GM12872 (cell line): ENCODE measurements around the gene IMMP2L.

Experiments used
- CTCF ChIP-seq: IDR thresholded peaks from 3 replicates; pipeline ENCODE4 v1.5.1; 2011; ENCODE audit warnings: low read depth, mild to moderate bottlenecking, low read length, moderate library complexity; ENCODE audit not compliant: insufficient read depth

IMMP2L gene

GRCh38 chr7:111085356-111085755 lies 476.9 kb downstream of the IMMP2L start:
- TF ChIP-seq CTCF = no peak

DNA sequence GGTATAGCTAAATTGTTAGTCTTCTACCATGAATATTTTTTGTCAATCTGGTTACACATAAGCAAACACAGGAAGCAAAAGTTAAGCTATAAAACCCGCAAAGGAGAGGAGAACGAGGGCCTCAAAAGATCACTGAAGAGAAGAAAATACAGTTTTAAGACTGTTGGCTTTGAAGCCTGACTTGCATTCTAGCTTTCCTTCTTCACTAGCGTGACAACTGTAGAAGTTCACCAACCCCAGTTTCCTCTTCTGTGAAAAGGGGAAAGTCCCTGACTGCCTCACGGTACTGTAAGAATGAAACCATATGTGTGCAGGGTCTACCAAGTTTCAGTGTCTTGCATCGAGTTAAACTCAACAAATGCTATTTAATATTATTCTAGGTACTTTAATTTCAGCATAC lies 478.9 kb downstream of the IMMP2L start:
- no peak for TF ChIP-seq CTCF

DNA sequence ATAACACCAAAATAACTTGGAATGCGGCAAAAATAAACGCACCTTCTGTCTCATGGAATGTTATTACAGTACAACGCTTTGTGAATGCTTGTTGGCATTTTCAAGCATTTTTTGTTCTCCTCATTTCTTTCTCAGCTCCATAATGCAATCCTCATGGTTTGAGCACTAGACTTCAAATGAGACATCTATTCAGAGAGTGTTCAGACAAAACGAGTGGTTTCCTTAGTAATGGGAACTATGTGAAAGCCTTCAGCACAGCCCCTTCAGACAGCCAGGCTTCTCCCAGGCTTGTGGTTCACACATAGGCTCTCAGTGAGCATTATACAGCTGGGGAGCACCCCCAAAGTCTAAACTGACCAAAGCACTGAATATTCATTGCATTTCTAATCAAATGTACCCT lies 479.9 kb downstream of the IMMP2L start:
- TF ChIP-seq CTCF = no peak

DNA sequence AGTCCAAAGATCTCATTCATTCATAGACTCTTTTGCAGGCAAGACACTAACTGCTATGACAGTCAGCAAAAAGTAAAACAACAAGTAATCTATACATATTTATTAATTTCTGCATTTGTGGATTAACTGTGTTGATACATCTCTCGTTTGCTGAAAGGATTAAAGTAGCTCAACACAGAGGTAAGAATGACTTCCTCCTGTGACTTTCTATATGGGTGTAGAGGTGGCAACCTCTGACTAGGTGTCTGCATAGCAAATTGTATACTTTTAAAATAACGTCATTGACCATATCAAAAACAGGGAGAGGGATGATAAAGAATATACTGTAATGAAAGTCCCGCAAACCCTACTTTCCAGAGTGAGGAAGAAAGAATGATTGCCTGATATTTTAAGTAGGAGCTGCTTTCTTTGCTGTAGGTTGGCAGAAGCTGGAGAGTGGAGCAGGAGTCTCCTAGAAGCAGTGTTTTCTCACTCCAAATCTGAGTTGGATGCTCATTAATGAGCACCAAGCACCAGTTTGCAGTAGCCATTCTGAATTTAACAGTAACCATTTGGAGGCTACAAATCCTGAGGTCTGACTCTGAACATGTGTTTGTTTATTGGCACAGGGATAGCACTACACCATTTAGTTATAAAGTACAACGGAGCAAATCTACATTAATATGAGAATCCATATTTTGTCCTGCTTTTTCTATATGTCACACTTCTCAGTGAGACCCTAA lies 480.6 kb downstream of the IMMP2L start:
- TF ChIP-seq CTCF = no peak

DNA sequence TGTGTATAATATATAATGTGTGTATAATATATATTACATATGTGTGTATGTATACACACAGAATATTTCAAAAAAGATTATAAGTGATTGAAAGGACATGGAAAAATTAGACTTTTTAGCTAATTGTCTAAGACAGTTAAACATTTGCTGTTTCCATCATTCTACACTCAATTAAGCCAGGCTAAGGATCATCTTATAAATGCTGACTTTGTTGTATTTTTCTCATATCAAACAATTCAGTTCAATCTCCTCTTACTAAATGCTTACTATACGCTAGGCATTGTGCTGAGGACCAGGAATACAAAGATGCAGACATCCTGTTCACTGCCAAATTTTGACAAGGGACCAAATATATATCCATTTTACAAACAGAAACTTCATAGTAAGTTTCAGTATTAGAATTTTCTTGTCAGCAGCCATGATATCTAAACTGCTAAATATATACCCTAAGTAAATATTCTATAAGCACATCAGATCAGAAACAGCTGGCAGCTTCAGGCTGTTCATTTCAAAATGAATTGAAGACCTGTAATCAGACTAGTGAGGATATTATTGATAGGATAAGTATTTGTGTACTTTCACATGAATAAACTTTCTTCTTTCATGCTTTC lies 481.7 kb downstream of the IMMP2L start:
- no peak for TF ChIP-seq CTCF

DNA sequence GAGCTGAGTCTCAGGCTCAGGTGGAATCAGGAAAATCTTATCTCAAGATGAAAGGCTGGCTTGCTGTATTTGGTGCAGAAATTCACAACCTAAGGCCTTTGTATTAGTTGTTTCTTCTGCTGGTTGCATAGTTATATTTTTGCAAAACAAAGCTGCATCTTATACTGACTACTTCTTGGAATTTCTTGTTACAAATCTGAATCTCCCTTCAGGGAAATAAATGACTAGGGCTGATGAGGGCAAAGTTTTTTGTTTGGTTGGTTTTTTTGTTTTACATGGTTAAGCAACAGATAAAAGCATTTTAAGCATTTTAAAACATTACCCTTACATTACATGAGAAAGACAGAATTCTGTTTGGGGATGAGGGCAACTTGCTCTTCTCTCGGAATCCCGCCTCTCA lies 485.3 kb downstream of the IMMP2L start:
- TF ChIP-seq CTCF = no peak

GRCh38 chr7:111076205-111076604 lies 486.1 kb downstream of the IMMP2L start:
- TF ChIP-seq CTCF = no peak

- TF ChIP-seq CTCF = no peak
Measured at GRCh38 chr7:111075498-111075897, 486.8 kb downstream of the IMMP2L start.
